HG03135 (cell line): Measurements from ENCODE around the gene NDUFAF2.
"Not testable (repeated sequence)": the region's sequence is repeated elsewhere in the genome, so short reads cannot be mapped to it uniquely, and the experiment has no call there.

Experiments used
- ATAC-seq: cut with Tn5 transposase; IDR thresholded peaks from one replicate; pipeline ENCODE4 v1.9.1; 2021; ENCODE audit warnings: mild to moderate bottlenecking, moderate library complexity; ENCODE audit not compliant: unreplicated experiment

Gene NDUFAF2

GRCh38 chr5:60992871-60993270 is 47.9 kb downstream of the NDUFAF2 start:
- no peak for ATAC-seq

- ATAC-seq: no peak
Observed at GRCh38 chr5:60993425-60993824, 48.4 kb downstream of the NDUFAF2 start.

GRCh38 chr5:60993875-60994571 is 49.0 kb downstream of the NDUFAF2 start:
- no peak for ATAC-seq

GRCh38 chr5:60996368-60996767 is 51.4 kb downstream of the NDUFAF2 start:
- ATAC-seq: no peak

- no peak for ATAC-seq
Observed at GRCh38 chr5:60997721-60998120, 52.7 kb downstream of the NDUFAF2 start.

DNA sequence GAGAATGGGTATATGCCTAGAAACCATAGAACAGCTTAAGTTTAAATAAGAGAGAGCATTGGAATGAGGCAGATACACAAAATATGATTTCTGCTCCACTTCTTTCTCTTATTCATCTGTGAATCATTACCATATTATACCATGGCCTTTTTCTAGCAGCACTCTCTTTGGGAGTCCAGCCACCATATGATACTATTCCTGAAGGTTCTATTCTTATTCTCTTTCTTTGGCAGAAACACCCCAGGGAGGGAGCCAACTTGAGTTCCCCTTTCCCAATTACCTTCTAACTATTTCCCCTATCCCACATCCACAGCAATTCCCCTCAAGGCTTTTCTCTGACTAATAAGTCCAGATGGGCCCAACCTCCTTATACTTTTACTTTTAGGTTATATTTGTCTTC is 55.9 kb downstream of the NDUFAF2 start:
- ATAC-seq: no peak

- ATAC-seq: no peak
Observed at GRCh38 chr5:61001647-61002046, 56.6 kb downstream of the NDUFAF2 start.

- ATAC-seq: no peak
Observed at GRCh38 chr5:61002611-61003355, 57.8 kb downstream of the NDUFAF2 start.

GRCh38 chr5:61004448-61004847 is 59.4 kb downstream of the NDUFAF2 start:
- no peak for ATAC-seq

GRCh38 chr5:61009907-61010306 is 64.9 kb downstream of the NDUFAF2 start:
- no peak for ATAC-seq

DNA sequence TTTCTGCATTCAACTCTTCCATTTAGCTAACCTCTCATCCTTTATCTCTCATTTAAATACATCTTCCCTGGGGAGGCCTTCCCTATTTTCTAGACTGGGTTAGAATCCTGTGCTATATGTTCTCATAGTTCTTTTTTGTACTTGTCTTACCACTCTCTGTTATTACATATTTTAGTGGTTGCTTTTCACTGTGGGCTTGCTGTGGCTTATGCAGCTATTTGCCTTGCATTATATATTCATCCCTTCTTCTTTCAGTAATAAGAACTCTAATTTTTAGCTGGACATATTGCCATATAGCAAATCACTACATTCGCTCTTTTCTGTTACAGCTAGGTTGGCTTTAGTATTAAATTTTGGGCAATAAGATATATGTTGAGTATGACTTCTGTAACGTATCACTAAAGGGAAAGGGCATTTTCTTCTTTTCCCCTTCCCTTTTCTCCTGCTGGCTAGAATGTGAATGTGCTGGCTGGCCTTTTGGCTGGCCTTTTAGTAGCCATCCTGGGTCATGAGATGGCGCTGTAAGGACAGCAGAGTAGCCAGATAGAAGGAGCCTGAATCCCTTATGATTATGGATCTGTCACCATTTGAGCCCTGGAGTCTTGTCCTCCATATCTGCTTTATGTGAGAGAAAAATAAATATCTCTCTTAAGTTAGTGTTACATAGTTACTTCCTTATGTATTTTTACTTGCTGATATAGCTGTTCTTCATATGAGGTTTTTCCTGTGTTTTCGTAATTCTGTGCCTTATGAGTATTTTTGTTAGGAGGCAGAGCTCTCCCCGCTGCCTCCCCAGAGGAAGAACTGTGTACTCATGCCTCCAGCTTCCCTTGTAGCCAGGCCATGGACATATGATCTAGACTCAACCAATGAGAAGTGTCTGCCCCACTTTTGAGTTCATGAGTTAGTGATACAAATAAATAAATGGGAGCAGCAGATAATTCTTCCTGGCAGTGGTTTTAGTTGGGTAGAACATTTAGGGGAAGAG is 65.8 kb downstream of the NDUFAF2 start:
- no peak for ATAC-seq

GRCh38 chr5:61018062-61018461 is 73.1 kb downstream of the NDUFAF2 start:
- ATAC-seq: no peak

DNA sequence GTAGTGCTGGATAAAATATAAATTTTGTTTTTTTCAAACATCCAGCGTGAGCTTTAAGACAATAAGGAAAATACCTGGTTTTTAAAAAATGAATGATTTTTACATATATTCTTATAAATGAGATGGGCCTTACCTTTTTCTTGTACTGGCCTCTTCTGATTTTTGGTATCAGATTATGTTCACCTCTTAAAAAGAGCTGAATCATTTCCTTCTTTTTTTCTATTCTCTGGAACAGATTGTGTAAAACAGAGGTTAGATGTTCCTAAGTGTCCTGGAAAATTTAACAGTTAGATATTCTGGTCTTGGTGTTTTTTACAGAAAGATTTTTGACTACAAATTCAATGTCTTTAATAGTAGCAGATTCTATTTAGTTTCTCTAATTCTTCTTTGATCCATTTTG is 74.6 kb downstream of the NDUFAF2 start:
- ATAC-seq: no peak

GRCh38 chr5:61020415-61020814 is 75.4 kb downstream of the NDUFAF2 start:
- no peak for ATAC-seq

DNA sequence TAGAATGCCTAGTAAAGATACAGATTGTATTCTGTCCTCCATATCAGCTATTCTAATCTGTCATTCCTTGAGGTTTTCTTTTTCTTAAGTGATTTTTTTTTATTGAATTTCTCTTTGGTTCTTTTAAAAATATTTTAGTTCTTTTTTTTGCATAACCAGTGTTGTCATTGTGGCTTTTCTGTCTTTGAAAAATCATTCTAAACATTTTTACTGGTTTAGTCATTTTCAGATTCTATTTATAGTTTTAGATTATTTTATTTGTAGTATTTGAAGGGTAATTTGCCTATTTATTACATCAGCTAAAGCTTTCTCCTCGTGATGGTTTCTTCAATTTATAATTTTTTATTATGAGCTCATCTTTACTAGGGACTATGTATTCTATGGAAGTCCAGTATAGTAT is 78.1 kb downstream of the NDUFAF2 start:
- no peak for ATAC-seq

- no peak for ATAC-seq
Observed at GRCh38 chr5:61026004-61026403, 81.0 kb downstream of the NDUFAF2 start.

GRCh38 chr5:61028382-61028781 is 83.4 kb downstream of the NDUFAF2 start:
- no peak for ATAC-seq

- no peak for ATAC-seq
Observed at GRCh38 chr5:61029456-61030162, 84.6 kb downstream of the NDUFAF2 start.

GRCh38 chr5:61030163-61030482 is 85.1 kb downstream of the NDUFAF2 start:
- no peak for ATAC-seq

- ATAC-seq: not testable (repeated sequence)
Observed at GRCh38 chr5:61031301-61031700, 86.3 kb downstream of the NDUFAF2 start.

- no peak for ATAC-seq
Observed at GRCh38 chr5:61044545-61044944, 99.5 kb downstream of the NDUFAF2 start.
